Neural cell (in vitro differentiated cells): ENCODE data around the gene IL36A. TPM values are rescaled to one million over a fixed set of nuclear protein-coding genes. Genes with fewer than 3 reads are reported as not detected.

ENCODE experiments used
- H2AFZ ChIP-seq: fragments of 200-600, 300-800 bp; sonication (generic), shearing (Covaris generic); 2 replicates; pipeline ENCODE4 v1.6.0; 2014; ENCODE audit warnings: low read depth, mild to moderate bottlenecking, antibody characterized with exemption, low read length, moderate library complexity
- H3F3A ChIP-seq: fragments of 200-600 bp; shearing (Covaris generic); 2 replicates; pipeline ENCODE4 v1.6.1; 2016; ENCODE audit warnings: mild to moderate bottlenecking, moderate library complexity, mixed read lengths, antibody characterized with exemption, low read length; ENCODE audit not compliant: insufficient read depth, poor library complexity, severe bottlenecking
- H3K27ac ChIP-seq: fragments of 200-600, 300-800 bp; sonication (generic), shearing (Covaris generic); 2 replicates; pipeline ENCODE4 v1.5.1; 2014; ENCODE audit warnings: mild to moderate bottlenecking, low read length, moderate library complexity
- H3K27me3 ChIP-seq: fragments of 300-800, 200-600 bp; sonication (generic), shearing (Covaris generic); 2 replicates; pipeline ENCODE4 v1.6.0; 2014; ENCODE audit warnings: mild to moderate bottlenecking, low read depth, low read length, moderate library complexity; ENCODE audit not compliant: insufficient read depth
- H3K36me3 ChIP-seq: fragments of 300-800, 200-600 bp; sonication (generic), shearing (Covaris generic); 2 replicates; pipeline ENCODE4 v1.5.1; 2014; ENCODE audit warnings: mild to moderate bottlenecking, antibody characterized with exemption, low read length, moderate library complexity; ENCODE audit not compliant: insufficient read depth
- H3K4me2 ChIP-seq: fragments of 300-800, 200-600 bp; sonication (generic), shearing (Covaris generic); 2 replicates; pipeline ENCODE4 v1.6.0; 2014; ENCODE audit warnings: mild to moderate bottlenecking, low read length
- H3K4me3 ChIP-seq: fragments of 300-800, 200-600 bp; sonication (generic), shearing (Covaris generic); 2 replicates; pipeline ENCODE4 v1.5.1; 2014; ENCODE audit warnings: mild to moderate bottlenecking, low read length, moderate library complexity
- H3K79me2 ChIP-seq: fragments of 200-600 bp; shearing (Covaris generic); replicated peaks from 2 replicates; pipeline ENCODE4 v1.6.0; 2014; ENCODE audit warnings: mild to moderate bottlenecking, low read length, moderate library complexity; ENCODE audit not compliant: insufficient read depth
- H3K9ac ChIP-seq: fragments of 300-800, 200-600 bp; sonication (generic), shearing (Covaris generic); 2 replicates; pipeline ENCODE4 v1.6.1; 2016; ENCODE audit warnings: mild to moderate bottlenecking, low read length, mixed read lengths
- H3K9me2 ChIP-seq: fragments of 200-600 bp; shearing (Covaris generic); 2 replicates; pipeline ENCODE4 v1.6.1; 2016; ENCODE audit warnings: mild to moderate bottlenecking, low read length, mixed read lengths; ENCODE audit not compliant: insufficient read depth
- H3K9me3 ChIP-seq: fragments of 200-600, 300-800 bp; sonication (generic), shearing (Covaris generic); 2 replicates; pipeline ENCODE4 v1.6.1; 2016; ENCODE audit warnings: mild to moderate bottlenecking, mixed run types, low read length, moderate library complexity, mixed read lengths
- H4K20me1 ChIP-seq: fragments of 200-600 bp; shearing (Covaris generic); 2 replicates; pipeline ENCODE4 v1.6.1; 2016; ENCODE audit warnings: mild to moderate bottlenecking, mixed run types; ENCODE audit not compliant: insufficient read depth
- CTCF ChIP-seq: fragments of 450-650 bp; IDR thresholded peaks from 2 replicates; pipeline ENCODE4 v1.5.1; 2014; ENCODE audit warnings: antibody characterized with exemption, mild to moderate bottlenecking, moderate library complexity; ENCODE audit not compliant: poor library complexity, severe bottlenecking
- EP300 ChIP-seq: fragments of 450-650 bp; conservative IDR thresholded peaks from 2 replicates; pipeline ENCODE4 v1.6.1; 2014; ENCODE audit warnings: antibody characterized with exemption, mild to moderate bottlenecking, moderate library complexity; ENCODE audit not compliant: poor library complexity, severe bottlenecking
- EZH2 ChIP-seq: fragments of 200-600, 300-800 bp; shearing (Covaris generic), sonication (generic); IDR thresholded peaks from 2 replicates; pipeline ENCODE4 v1.6.1; 2014; ENCODE audit warnings: antibody characterized with exemption, low read length, borderline replicate concordance, mild to moderate bottlenecking; ENCODE audit not compliant: insufficient read depth, poor library complexity, severe bottlenecking
- MXI1 ChIP-seq: fragments of 450-650 bp; conservative IDR thresholded peaks from 2 replicates; pipeline ENCODE4 v1.6.1; 2014; ENCODE audit warnings: antibody characterized with exemption, mild to moderate bottlenecking; ENCODE audit not compliant: poor library complexity, severe bottlenecking
- POLR2AphosphoS5 ChIP-seq: IDR thresholded peaks from 2 replicates; pipeline ENCODE4 v1.6.1; 2012
- RAD21 ChIP-seq: fragments of 450-650 bp; conservative IDR thresholded peaks from 2 replicates; pipeline ENCODE4 v1.6.1; 2014; ENCODE audit warnings: antibody characterized with exemption, mild to moderate bottlenecking, moderate library complexity
- REST ChIP-seq: IDR thresholded peaks from 2 replicates; pipeline ENCODE4 v1.6.1; 2012; ENCODE audit warnings: borderline replicate concordance
- SMC3 ChIP-seq: fragments of 450-650 bp; conservative IDR thresholded peaks from 2 replicates; pipeline ENCODE4 v1.6.1; 2014; ENCODE audit warnings: antibody characterized with exemption, mild to moderate bottlenecking, moderate library complexity; ENCODE audit not compliant: poor library complexity
- TAF1 ChIP-seq: IDR thresholded peaks from 2 replicates; pipeline ENCODE4 v1.6.1; 2012; ENCODE audit warnings: low read depth
- polyA plus RNA-seq: library from polyadenylated mRNA; depleted of rRNA; stranded (reverse); fragments of >200 nt; gene quantifications from 2 replicates; pipeline ENCODE4 v1.2.3, GENCODE V29; 2014

Gene IL36A
- polyA plus RNA-seq, 1 donor from 2014 or later: not detected

GRCh38 chr2:113018509-113018908 is 13.2 kb downstream of the IL36A start:
- Histone ChIP-seq H3K27me3 (no peaks in the 10 kb centered on the region), H2AFZ (no peak overlapping the region), H4K20me1 (no peaks in the 10 kb centered on the region), H3K4me3 (no peak overlapping the region), H3K9ac (no peak overlapping the region), H3F3A (no peaks in the 10 kb centered on the region), H3K79me2 (no peaks in the 10 kb centered on the region), H3K9me2 (no peaks in the 10 kb centered on the region), H3K36me3 (no peaks in the 10 kb centered on the region), H3K4me2 (no peak overlapping the region), H3K27ac (no peak overlapping the region), H3K9me3 (no peaks in the 10 kb centered on the region)
- TF ChIP-seq EZH2 (no peak), TAF1 (no peak), EP300 (no peak), SMC3 (no peak), MXI1 (no peak), CTCF (no peak), RAD21 (no peak), POLR2AphosphoS5 (no peak), REST (no peak)

- H3K4me2 ChIP-seq: no peak overlapping the region
- no peaks in the 10 kb centered on the region for H4K20me1 ChIP-seq
- H3K9ac ChIP-seq: no peak overlapping the region
- TF ChIP-seq CTCF: no peak
- TF ChIP-seq RAD21: no peak
- H3K9me3 ChIP-seq: no peaks in the 10 kb centered on the region
- H3F3A ChIP-seq: no peaks in the 10 kb centered on the region
- no peak overlapping the region for H3K4me3 ChIP-seq
- no peak overlapping the region for H2AFZ ChIP-seq
- H3K9me2 ChIP-seq: no peaks in the 10 kb centered on the region
- no peak overlapping the region for H3K27ac ChIP-seq
- no peaks in the 10 kb centered on the region for H3K36me3 ChIP-seq
- no peaks in the 10 kb centered on the region for H3K79me2 ChIP-seq
- H3K27me3 ChIP-seq: no peaks in the 10 kb centered on the region
These were observed 16.1 kb downstream of the IL36A start for GRCh38 chr2:113021312-113021711.
